HUDEP-2 (cell line): ENCODE data around the gene TOP2A.

Experiments
- DNase-seq, 76 experiments: peaks; one replicate each; lab custom pipeline; 2025; ENCODE audit not compliant: unreplicated experiment in 76 of 76; lab: John Stamatoyannopoulos, UW

TOP2A gene

DNA sequence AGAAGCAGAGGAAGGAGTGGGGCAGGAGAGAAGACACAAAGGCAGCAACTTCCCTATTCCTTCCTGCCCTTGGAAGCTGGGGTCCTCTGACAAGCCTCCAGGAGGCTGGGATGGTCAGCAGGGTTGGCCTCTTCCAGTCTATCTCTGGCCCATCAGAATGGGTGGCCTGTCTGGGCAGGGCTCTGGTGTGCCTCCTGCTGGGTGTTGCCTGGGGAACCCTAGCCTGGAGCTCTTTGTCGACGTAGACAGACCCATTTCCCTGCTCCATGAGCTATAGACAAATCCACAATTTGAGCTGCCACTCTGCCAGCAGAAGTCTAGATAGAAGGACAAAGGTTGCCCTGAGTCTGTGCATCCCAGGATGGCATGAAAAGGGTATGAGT, 36.9 kb upstream of the TOP2A start:
- no peak for DNase-seq

- DNase-seq = no peak
Measured at GRCh38 chr17:40453881-40454612, 36.4 kb upstream of the TOP2A start.

- DNase-seq = no peak
Measured at GRCh38 chr17:40452921-40453378, 35.3 kb upstream of the TOP2A start.

GRCh38 chr17:40452216-40452787, 34.6 kb upstream of the TOP2A start:
- peak in 6 of 76 experiments; percentile 11 to 35 (median 28) for DNase-seq

DNA sequence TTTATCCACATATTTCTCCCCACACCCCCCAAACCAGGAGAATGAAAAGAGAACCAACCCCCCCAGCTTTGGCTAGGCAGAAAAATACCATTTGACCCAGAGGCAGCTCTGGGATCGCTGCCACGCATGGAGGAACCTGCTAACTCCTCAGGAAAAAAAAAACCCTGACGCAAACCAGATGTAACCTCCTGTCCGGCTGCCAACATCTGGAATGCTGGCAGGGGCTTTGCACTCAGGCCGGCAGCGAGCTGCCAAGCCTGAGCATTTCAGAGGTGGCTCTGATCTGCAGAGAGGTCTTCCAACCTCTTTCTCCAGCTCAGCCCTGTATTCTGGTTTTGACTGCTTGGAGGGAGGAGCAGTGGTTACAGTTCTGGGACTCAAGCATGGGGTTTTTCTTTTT, 33.7 kb upstream of the TOP2A start:
- DNase-seq = no peak

GRCh38 chr17:40450175-40450574, 32.5 kb upstream of the TOP2A start:
- peak in 29 of 76 experiments; percentile 7 to 55 (median 24) for DNase-seq

- no peak for DNase-seq
Measured at GRCh38 chr17:40448639-40449261, 31.1 kb upstream of the TOP2A start.

DNA sequence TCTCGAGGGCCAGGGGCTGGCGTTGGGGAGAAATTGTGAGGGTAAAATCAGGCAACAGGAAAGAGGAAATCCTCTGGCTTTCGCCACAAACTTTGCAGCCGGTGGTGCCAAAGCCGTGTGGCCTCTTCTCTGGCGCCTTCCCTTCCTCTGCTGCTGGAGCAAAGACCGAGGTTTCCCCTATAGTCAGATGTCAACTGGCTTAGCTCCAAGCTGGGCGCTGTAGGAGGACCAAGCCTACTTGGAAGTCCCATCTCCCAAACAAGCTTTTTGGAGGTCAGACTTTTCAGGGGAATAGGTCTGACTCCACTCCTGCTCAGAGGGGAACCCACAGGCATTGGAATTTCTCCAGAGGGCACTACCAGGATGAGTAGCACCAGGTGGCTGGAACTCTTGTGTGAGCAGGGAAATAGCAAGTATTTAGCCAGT, 30.5 kb upstream of the TOP2A start:
- no peak for DNase-seq

GRCh38 chr17:40447806-40448205, 30.1 kb upstream of the TOP2A start:
- peak in 5 of 76 experiments; percentile 12 to 26 (median 16) for DNase-seq

- no peak for DNase-seq
Measured at GRCh38 chr17:40447148-40447644, 29.5 kb upstream of the TOP2A start.

- DNase-seq = no peak
Measured at GRCh38 chr17:40445751-40446468, 28.2 kb upstream of the TOP2A start.

DNA sequence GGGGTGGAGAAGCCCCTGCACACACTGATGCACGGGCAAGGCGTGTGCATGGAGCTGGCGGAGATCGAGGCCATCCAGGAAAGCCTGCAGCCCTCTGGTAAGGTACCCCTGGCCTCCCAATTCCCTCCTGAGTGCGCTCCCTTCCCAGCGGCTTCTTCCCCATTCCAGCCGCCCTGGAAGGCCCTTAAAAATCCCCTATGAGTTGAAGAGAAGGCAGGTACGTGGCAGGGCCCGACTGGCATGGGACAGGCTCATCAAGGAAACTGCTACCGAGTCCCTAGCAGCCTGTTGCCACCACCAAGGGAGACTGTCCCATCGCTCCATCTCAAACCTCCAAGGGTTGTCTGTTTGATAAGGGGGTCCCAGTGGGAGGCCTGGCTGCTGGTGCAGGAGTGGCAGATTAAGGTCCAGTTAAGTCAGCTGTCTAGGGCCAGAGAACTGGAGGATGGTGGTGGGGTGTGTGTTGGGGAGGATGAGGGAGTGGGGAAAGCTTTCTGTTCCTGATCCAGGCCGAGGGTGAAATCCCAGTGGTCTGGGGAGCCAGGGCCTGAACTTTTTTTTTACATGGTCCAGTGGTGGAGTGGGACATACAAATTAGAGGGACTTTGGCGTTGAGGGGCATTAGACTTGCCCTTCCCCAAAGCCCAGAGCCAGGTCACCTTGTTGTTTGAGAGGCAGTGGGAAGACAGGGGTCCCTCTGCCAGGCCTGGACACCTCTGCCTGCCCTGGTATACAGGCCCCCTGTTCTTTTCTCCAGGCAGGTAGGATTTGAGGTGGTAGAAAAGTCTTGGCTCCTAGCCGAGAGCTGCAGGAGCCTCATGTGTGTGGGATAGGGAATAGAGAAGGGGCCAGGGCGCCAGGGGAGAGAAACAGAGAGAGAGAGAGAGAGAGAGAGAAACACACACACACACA, 26.5 kb upstream of the TOP2A start:
- no peak for DNase-seq

DNA sequence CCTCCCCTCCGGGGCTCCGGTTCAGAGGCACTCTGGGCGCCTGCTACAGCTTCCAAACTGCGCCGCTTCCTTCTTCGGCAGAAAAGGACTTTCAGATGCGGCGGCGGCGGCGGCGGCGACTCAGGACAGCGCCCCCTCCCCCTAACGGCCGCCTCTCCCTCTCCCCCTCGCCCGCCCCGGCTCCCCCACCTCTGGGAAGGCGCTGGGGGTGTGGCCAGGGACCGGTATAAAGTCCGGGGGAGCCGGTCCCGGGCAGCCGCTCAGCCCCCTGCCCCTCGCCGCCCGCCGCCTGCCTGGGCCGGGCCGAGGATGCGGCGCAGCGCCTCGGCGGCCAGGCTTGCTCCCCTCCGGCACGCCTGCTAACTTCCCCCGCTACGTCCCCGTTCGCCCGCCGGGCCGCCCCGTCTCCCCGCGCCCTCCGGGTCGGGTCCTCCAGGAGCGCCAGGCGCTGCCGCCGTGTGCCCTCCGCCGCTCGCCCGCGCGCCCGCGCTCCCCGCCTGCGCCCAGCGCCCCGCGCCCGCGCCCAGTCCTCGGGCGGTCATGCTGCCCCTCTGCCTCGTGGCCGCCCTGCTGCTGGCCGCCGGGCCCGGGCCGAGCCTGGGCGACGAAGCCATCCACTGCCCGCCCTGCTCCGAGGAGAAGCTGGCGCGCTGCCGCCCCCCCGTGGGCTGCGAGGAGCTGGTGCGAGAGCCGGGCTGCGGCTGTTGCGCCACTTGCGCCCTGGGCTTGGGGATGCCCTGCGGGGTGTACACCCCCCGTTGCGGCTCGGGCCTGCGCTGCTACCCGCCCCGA, 25.7 kb upstream of the TOP2A start, which contains the start of gene IGFBP4:
TSS of gene IGFBP4 (plus strand) at position 255 of the 792 bp plus-strand sequence. CDS start at position 541, 286 bp downstream.
- DNase-seq = peak in 55 of 76 experiments; percentile 10 to 73 (median 47)

DNA sequence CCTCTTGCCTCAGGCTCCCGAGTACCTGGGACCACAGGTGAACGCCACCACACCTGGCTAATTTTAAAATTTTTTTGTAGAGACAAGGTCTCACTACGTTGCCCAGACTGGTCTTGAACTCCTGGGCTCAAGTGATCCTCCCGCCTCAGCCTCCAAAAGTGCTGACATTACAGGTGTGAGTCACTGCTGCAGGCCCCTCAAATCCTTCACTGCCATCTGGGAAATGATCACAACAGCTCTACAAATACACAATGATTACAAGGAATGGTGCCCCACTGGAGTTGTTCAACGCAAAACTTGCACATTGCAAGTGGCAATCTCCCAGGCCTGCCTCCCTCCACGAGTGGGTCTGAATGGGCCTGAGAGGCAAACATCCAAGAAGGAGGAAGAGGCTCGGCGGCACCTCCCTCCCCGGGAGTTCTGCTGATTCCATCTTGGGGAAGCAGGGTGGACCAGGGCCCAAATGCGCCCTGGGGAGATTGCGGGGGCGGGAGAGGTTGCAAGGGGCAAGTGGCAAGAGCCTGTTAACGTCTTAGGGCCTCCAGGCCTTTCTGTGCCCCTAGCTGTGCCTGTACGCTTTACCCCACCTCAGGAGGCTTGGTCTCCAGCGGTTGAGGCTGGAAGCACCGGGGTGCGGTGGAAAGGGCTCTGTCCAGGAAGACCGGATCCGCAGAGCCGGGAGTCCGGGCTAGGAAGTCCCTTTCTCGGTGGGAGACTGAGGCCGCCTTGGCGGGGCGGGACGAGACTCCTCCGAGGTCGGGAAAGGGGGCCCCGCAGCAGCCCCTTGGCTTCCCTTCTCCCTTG, 24.9 kb upstream of the TOP2A start:
- DNase-seq = peak in 1 of 76 experiments; percentile 16

DNA sequence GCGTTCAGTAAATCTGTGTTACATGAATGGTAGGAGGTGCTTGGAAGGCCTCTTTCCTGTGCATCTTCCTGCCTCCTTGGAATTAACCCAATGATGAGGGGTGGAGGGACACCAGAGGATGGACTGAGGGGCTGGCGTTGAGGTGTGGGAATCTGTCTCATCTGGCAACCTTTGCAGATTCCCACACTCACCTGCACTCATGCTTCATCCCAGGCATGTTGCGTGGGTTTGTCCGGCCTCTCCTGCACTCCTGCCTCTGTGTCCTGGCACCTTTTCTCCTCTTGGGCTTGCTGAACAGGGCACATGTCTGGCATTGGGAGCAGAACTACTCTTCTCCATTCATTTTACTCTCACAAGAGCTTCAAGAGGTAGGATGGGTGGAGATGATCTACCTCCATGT, 22.5 kb upstream of the TOP2A start:
- no peak for DNase-seq

DNA sequence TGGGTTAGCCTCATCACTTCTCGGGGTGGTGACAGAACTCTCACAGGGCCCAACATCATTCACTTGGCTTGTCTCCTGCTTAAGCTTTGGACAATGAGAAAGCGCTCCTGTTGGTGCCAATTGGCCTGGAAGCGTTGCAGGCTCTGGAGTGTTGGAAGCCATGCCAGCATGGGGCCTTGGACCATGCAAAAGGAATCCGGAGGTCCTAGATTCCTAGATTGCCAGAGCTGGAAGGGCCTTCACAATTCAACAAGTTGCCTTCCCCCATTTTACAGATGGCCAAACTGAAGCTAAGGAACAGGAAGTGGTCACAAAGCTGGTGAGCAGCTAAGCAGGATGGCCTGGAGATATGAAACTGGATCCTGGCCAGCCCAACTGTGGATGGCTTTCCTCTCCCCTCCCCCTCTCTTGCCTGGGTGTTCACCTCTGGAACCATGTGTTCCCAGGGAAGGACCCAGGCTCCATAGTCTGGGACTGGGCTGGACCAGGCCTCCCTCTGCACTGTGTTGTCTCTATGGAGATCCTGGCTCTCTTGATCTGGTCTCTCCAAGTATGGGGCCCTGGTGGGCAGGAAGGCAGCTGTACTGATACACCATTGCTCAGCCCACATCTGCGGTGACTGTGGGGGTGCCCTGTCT, 19.5 kb upstream of the TOP2A start:
- DNase-seq = peak in 21 of 76 experiments; percentile 6 to 65 (median 34)

- no peak for DNase-seq
Measured at GRCh38 chr17:40436636-40437035, 18.9 kb upstream of the TOP2A start.
